Activated CD8-positive, alpha-beta T cell treated with anti-CD3 and anti-CD28 coated beads for 36 hours (primary cell): ENCODE data around the gene RBMS2. TPM values are rescaled to one million over a fixed set of nuclear protein-coding genes. Genes with fewer than 3 reads are reported as not detected.
"Not testable (repeated sequence)": the region's sequence is repeated elsewhere in the genome, so short reads cannot be mapped to it uniquely, and the experiment has no call there.

ENCODE experiments used
- ATAC-seq: fragments of 200-7000 bp; cut with Tn5 transposase; one replicate; pipeline ENCODE4 v1.10.0; 2021; ENCODE audit warnings: mild to moderate bottlenecking, moderate library complexity
- CTCF ChIA-PET: fragments of 350-600 bp; sonication (Branson Sonifier 250); formaldehyde crosslinking; loops from one replicate; lab custom pipeline; 2021; ENCODE audit warnings: antibody characterized with exemption; lab: Charles Lee
- POLR2A ChIA-PET: fragments of 350-600 bp; sonication (Branson Sonifier 250); formaldehyde crosslinking; loops from one replicate; lab custom pipeline; 2021; ENCODE audit warnings: antibody characterized with exemption; lab: Charles Lee
- DNase-seq: peaks from one replicate; pipeline ENCODE4 v3.0.0-alpha.2; 2020
- H3K27ac Mint-ChIP-seq: one replicate; pipeline ENCODE4 v1.8.0; 2021; ENCODE audit warnings: mild to moderate bottlenecking, mixed read lengths
- H3K27me3 Mint-ChIP-seq: one replicate; pipeline ENCODE4 v1.8.0; 2021; ENCODE audit warnings: mixed read lengths
- H3K36me3 Mint-ChIP-seq: one replicate; pipeline ENCODE4 v1.8.0; 2021; ENCODE audit warnings: low read depth, mixed read lengths
- H3K4me1 Mint-ChIP-seq: one replicate; pipeline ENCODE4 v1.8.0; 2021; ENCODE audit warnings: low read depth, mixed read lengths
- H3K4me3 Mint-ChIP-seq: one replicate; pipeline ENCODE4 v1.8.0; 2021; ENCODE audit warnings: mild to moderate bottlenecking, moderate library complexity, mixed read lengths
- H3K9me3 Mint-ChIP-seq: one replicate; pipeline ENCODE4 v1.8.0; 2021; ENCODE audit warnings: mixed read lengths
- CTCF ChIP-seq: fragments of 200-600 bp; IDR thresholded peaks from one replicate; pipeline ENCODE4 v1.8.0; 2022; ENCODE audit warnings: antibody characterized with exemption, mild to moderate bottlenecking
- intact Hi-C: fragments of 100-400 bp; cut with micrococcal nuclease; formaldehyde crosslinking; loops from one replicate; pipeline ENCODE4 v1.10.0; 2022
- total RNA-seq, 2 experiments: library from RNA; stranded (reverse); gene quantifications; one replicate each; pipeline ENCODE4 v1.2.3, GENCODE V29; 2021

The RBMS2 gene
- total RNA-seq, 2 experiments from 2014 or later = 2.8 to 3.1 TPM

- Mint-ChIP-seq H3K4me1 (peaks cover 30% of the 10 kb centered on the region), H3K9me3 (no peaks in the 10 kb centered on the region), H3K4me3 (no peak overlapping the region), H3K36me3 (no peaks in the 10 kb centered on the region), H3K27me3 (no peaks in the 10 kb centered on the region), H3K27ac (no peak overlapping the region)
- ATAC-seq (peak; percentile 15), DNase-seq (no peak)
- CTCF ChIA-PET = interaction anchor here (1.0 to 4.6 kb wide), 13 partner anchors 8 to 84 kb away, joined by 3 to 39 read pairs (median 4); no protein-coding TSS in a partner anchor
- intact Hi-C loops = loop anchor here (5.0 kb wide), 1 partner anchor 62 kb away; no protein-coding TSS in a partner anchor
- POLR2A ChIA-PET = interaction anchor here (0.5 kb wide), 1 partner anchor 54 kb away, joined by 3 read pairs; no protein-coding TSS in a partner anchor
- TF ChIP-seq CTCF = no peak
These were observed 52.6 kb downstream of the RBMS2 start for GRCh38 chr12:56574210-56574609.

GRCh38 chr12:56577248-56577647 is 55.6 kb downstream of the RBMS2 start:
- H3K27ac Mint-ChIP-seq, DNase-seq, H3K36me3 Mint-ChIP-seq, H3K4me3 Mint-ChIP-seq, H3K27me3 Mint-ChIP-seq, intact Hi-C loops, ATAC-seq, H3K9me3 Mint-ChIP-seq: not testable (repeated sequence)
- ChIA-PET POLR2A (interaction anchor here (0.6 kb wide), 1 partner anchor 165 kb away, joined by 3 read pairs; no protein-coding TSS in a partner anchor), CTCF (interaction anchor here (1.0 to 1.6 kb wide), 4 partner anchors 9 to 64 kb away, joined by 3 to 6 read pairs (median 4); no protein-coding TSS in a partner anchor)
- peaks cover 27% of the 10 kb centered on the region for H3K4me1 Mint-ChIP-seq

DNA sequence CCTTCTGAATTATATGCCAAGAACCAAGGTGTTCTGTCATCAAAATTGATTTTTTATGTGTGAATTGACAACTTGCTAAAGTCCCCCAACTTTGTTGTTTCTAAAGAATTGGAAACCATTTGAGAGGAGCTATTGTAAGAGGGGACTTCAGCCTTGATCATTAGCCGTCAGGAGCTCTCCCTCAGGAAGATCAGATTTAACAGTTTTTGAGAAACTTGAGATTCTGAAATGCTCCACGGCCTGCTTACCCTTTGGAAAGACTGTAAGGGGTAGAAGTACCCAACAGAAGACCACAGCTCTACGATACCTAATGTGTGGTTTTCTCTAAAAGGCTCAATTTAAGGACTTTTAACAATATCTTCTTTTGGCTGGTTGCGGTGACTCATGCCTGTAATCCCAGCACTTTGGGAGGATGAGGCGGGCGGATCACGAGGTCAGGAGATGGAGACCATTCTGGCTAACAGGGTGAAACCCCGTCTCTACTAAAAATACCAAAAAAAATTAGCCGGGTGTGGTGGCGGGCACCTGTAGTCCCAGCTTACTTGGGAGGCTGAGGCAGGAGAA is 57.4 kb downstream of the RBMS2 start:
- ATAC-seq = no peak
- intact Hi-C loops = no loop called here
- no peaks in the 10 kb centered on the region for H3K27me3 Mint-ChIP-seq
- H3K27ac Mint-ChIP-seq = no peak overlapping the region
- no peaks in the 10 kb centered on the region for H3K36me3 Mint-ChIP-seq
- CTCF ChIA-PET = interaction anchor here (0.9 to 3.9 kb wide), 4 partner anchors 9 to 65 kb away, joined by 3 to 34 read pairs (median 4); no protein-coding TSS in a partner anchor
- DNase-seq = no peak
- H3K4me3 Mint-ChIP-seq = no peak overlapping the region
- no peaks in the 10 kb centered on the region for H3K9me3 Mint-ChIP-seq
- TF ChIP-seq CTCF = no peak
- POLR2A ChIA-PET = no interaction called here
- peaks cover 25% of the 10 kb centered on the region for H3K4me1 Mint-ChIP-seq

DNA sequence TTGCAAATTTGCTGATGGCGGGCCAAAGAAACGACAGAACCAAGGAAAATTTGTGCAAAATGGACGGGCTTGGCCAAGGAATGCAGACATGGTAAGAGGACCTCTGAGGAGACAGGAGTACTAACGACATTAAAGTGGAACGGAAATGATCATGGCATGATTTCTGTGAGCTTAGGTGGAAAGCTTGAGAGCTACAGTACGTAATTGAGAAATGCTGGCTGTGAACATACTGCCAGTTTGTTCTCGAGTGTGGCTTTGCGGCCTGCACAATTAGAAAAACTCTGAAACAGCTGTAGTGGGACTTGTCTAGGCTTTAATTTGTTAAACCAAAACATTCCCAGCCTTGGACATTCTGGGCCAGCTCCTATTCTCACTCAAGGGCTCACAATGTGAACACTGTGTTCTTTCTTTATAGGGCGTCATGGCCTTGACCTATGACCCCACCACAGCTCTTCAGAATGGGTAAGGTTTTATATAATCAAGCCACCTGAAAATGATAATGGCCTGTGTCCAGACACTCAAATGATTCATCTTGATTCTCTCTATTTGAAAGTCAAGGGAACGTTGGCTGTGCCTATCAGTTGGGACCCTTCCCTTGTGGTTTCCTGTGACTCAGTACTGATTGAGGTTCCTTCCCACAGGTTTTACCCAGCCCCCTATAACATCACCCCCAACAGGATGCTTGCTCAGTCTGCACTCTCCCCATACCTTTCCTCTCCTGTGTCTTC is 60.0 kb downstream of the RBMS2 start:
- no peak overlapping the region for H3K4me3 Mint-ChIP-seq
- ATAC-seq = peak; percentile 97
- no peak for TF ChIP-seq CTCF
- intact Hi-C loops = no loop called here
- ChIA-PET POLR2A (interaction anchor here (0.6 to 1.5 kb wide), 5 partner anchors 13 to 243 kb away, joined by 3 to 6 read pairs (median 3); partner anchors contain the start of genes ATP5F1B and IL23A), CTCF (interaction anchor here (0.8 to 3.9 kb wide), 10 partner anchors 8 to 80 kb away, joined by 3 to 34 read pairs (median 6); partner anchors contain the start of gene RBMS2)
- peaks cover 24% of the 10 kb centered on the region for H3K4me1 Mint-ChIP-seq
- H3K9me3 Mint-ChIP-seq = no peaks in the 10 kb centered on the region
- peak; percentile 73 for DNase-seq
- peak overlapping the region; percentile 96 for H3K27ac Mint-ChIP-seq
- no peaks in the 10 kb centered on the region for H3K36me3 Mint-ChIP-seq
- no peaks in the 10 kb centered on the region for H3K27me3 Mint-ChIP-seq

- H3K27ac Mint-ChIP-seq = no peak overlapping the region
- H3K27me3 Mint-ChIP-seq = no peaks in the 10 kb centered on the region
- H3K9me3 Mint-ChIP-seq = no peaks in the 10 kb centered on the region
- intact Hi-C loops = no loop called here
- POLR2A ChIA-PET = interaction anchor here (0.7 to 0.9 kb wide), 2 partner anchors 20 to 140 kb away, joined by 3 read pairs; partner anchors contain the start of gene NACA
- CTCF ChIA-PET = interaction anchor here (0.6 to 9.6 kb wide), 2 partner anchors 63 to 70 kb away, joined by 3 to 95 read pairs; partner anchors contain the start of gene RBMS2
- no peak for DNase-seq
- ATAC-seq = no peak
- TF ChIP-seq CTCF = no peak
- no peak overlapping the region for H3K4me3 Mint-ChIP-seq
- peaks cover 24% of the 10 kb centered on the region for H3K4me1 Mint-ChIP-seq
- no peaks in the 10 kb centered on the region for H3K36me3 Mint-ChIP-seq
These were observed 63.5 kb downstream of the RBMS2 start for GRCh38 chr12:56585098-56585497.
